HG03442 (cell line): ENCODE data around the gene PDE3B.
"Not testable (repeated sequence)": the region's sequence is repeated elsewhere in the genome, so short reads cannot be mapped to it uniquely, and the experiment has no call there.

Experiments
- ATAC-seq: cut with Tn5 transposase; IDR thresholded peaks from one replicate; pipeline ENCODE4 v1.9.1; 2021; ENCODE audit warnings: mild to moderate bottlenecking, moderate library complexity; ENCODE audit not compliant: unreplicated experiment

The PDE3B gene

GRCh38 chr11:14875163-14875562 lies 231.6 kb downstream of the PDE3B start:
- ATAC-seq = no peak

- no peak for ATAC-seq
Observed at GRCh38 chr11:14881576-14882193, 238.1 kb downstream of the PDE3B start.

- ATAC-seq = no peak
Observed at GRCh38 chr11:14882196-14882595, 238.6 kb downstream of the PDE3B start.

- ATAC-seq = not testable (repeated sequence)
Observed at GRCh38 chr11:14883683-14884082, 240.1 kb downstream of the PDE3B start.

GRCh38 chr11:14884667-14885273 lies 241.2 kb downstream of the PDE3B start:
- no peak for ATAC-seq

- no peak for ATAC-seq
Observed at GRCh38 chr11:14886513-14886912, 242.9 kb downstream of the PDE3B start.

- peak; percentile 49 for ATAC-seq
Observed at GRCh38 chr11:14891143-14892035, 247.8 kb downstream of the PDE3B start.

- ATAC-seq = peak; percentile 92
Observed at GRCh38 chr11:14892036-14892556, 248.5 kb downstream of the PDE3B start, which contains the start of gene CYP2R1. Gene CYP2R1, minus strand, starts transcription at chr11:14892231. Its CDS starts 26 bp downstream, at chr11:14892205.

- no peak for ATAC-seq
Observed at GRCh38 chr11:14892577-14892976, 249.0 kb downstream of the PDE3B start.

- no peak for ATAC-seq
Observed at GRCh38 chr11:14894657-14895598, 251.3 kb downstream of the PDE3B start.

GRCh38 chr11:14898355-14898754 lies 254.8 kb downstream of the PDE3B start:
- ATAC-seq = no peak

- ATAC-seq = no peak
Observed at GRCh38 chr11:14898906-14899305, 255.3 kb downstream of the PDE3B start.

GRCh38 chr11:14902650-14903350 lies 259.2 kb downstream of the PDE3B start:
- no peak for ATAC-seq

GRCh38 chr11:14904745-14905103 lies 261.1 kb downstream of the PDE3B start:
- peak; percentile 41 for ATAC-seq

- peak; percentile 62 for ATAC-seq
Observed at GRCh38 chr11:14905104-14906033, 261.8 kb downstream of the PDE3B start.

- no peak for ATAC-seq
Observed at GRCh38 chr11:14906578-14906977, 263.0 kb downstream of the PDE3B start.

GRCh38 chr11:14906993-14907392 lies 263.4 kb downstream of the PDE3B start:
- ATAC-seq = no peak

- peak; percentile 42 for ATAC-seq
Observed at GRCh38 chr11:14907411-14908213, 264.0 kb downstream of the PDE3B start.
